GM23248 (cell line): ENCODE data around the gene SH2D3C.

Experiments
- EZH2 ChIP-seq: fragments of 200-600 bp; sonication (generic); IDR thresholded peaks from 2 replicates; pipeline ENCODE4 v1.6.1; 2018; ENCODE audit warnings: antibody characterized with exemption, mild to moderate bottlenecking; ENCODE audit not compliant: insufficient read depth, poor library complexity, severe bottlenecking
- EZH2phosphoT487 ChIP-seq: fragments of 200-600 bp; sonication (generic); IDR thresholded peaks from 2 replicates; pipeline ENCODE4 v1.6.1; 2018; ENCODE audit warnings: antibody characterized with exemption, moderate library complexity, mild to moderate bottlenecking, low read depth; ENCODE audit not compliant: insufficient read depth

DNA sequence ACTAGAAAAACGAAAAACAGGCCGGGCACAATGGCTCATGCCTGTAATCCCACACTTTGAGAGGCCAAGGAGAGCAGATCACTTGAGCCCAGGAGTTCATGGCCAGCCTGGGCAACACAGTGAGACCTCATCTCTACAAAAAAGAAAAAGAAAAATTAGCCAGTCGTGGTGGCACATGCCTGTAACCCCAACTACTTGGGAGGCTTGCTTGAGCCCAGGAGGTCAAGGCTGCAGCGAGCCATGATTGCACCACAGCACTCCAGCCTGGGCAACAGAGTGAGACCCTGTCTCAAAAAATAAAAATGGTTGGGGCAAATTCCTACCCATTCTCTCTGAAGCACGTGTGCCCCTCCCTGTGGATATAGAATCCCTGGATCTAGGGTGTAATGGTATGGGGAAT is 80.1 kb downstream of the SH2D3C start:
- TF ChIP-seq EZH2 (no peak), EZH2phosphoT487 (no peak)
